Measurements from ENCODE around the gene NAA15. TPM values are rescaled to one million over a fixed set of nuclear protein-coding genes. Genes with fewer than 3 reads are reported as not detected.

NAA15 gene
- total RNA-seq, 1 donor from 2014 or later = 33.1 TPM

GRCh38 chr4:139331185-139331584, 29.9 kb downstream of the NAA15 start:
- no peak for DNase-seq
- intact Hi-C loops (cut with micrococcal nuclease) = no loop called here
- Histone ChIP-seq H3K9me3 (replicated peaks) (no peaks in the 10 kb centered on the region), H3K27ac (replicated peaks) (no peak overlapping the region), H3K4me1 (no peaks in the 10 kb centered on the region), H3K36me3 (peaks cover 22% of the 10 kb centered on the region), H3K4me3 (no peak overlapping the region), H3K27me3 (ENCODE audit: low read depth) (no peaks in the 10 kb centered on the region)
- TF ChIP-seq, protein P1, sequence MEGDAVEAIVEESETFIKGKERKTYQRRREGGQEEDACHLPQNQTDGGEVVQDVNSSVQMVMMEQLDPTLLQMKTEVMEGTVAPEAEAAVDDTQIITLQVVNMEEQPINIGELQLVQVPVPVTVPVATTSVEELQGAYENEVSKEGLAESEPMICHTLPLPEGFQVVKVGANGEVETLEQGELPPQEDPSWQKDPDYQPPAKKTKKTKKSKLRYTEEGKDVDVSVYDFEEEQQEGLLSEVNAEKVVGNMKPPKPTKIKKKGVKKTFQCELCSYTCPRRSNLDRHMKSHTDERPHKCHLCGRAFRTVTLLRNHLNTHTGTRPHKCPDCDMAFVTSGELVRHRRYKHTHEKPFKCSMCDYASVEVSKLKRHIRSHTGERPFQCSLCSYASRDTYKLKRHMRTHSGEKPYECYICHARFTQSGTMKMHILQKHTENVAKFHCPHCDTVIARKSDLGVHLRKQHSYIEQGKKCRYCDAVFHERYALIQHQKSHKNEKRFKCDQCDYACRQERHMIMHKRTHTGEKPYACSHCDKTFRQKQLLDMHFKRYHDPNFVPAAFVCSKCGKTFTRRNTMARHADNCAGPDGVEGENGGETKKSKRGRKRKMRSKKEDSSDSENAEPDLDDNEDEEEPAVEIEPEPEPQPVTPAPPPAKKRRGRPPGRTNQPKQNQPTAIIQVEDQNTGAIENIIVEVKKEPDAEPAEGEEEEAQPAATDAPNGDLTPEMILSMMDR (IDR thresholded peaks at IDR 0.05; ENCODE audit: borderline replicate concordance) = no peak

- TF ChIP-seq, protein P1 (IDR thresholded peaks at IDR 0.05; ENCODE audit: borderline replicate concordance) = no peak
- no peaks in the 10 kb centered on the region for H3K27me3 ChIP-seq (ENCODE audit: low read depth)
- H3K36me3 ChIP-seq = peaks cover 22% of the 10 kb centered on the region
- intact Hi-C loops (cut with micrococcal nuclease) = no loop called here
- no peak for DNase-seq
- H3K27ac ChIP-seq (replicated peaks) = no peak overlapping the region
- H3K4me1 ChIP-seq = no peaks in the 10 kb centered on the region
- H3K4me3 ChIP-seq = no peak overlapping the region
- H3K9me3 ChIP-seq (replicated peaks) = no peaks in the 10 kb centered on the region
These were observed 31.7 kb downstream of the NAA15 start for GRCh38 chr4:139333046-139333445.

- H3K27ac ChIP-seq (replicated peaks) = no peak overlapping the region
- TF ChIP-seq, protein P1 (IDR thresholded peaks at IDR 0.05; ENCODE audit: borderline replicate concordance) = no peak
- no peaks in the 10 kb centered on the region for H3K9me3 ChIP-seq (replicated peaks)
- DNase-seq = no peak
- intact Hi-C loops (cut with micrococcal nuclease) = no loop called here
- no peak overlapping the region for H3K4me3 ChIP-seq
- peaks cover 41% of the 10 kb centered on the region for H3K36me3 ChIP-seq
- H3K4me1 ChIP-seq = no peaks in the 10 kb centered on the region
- no peaks in the 10 kb centered on the region for H3K27me3 ChIP-seq (ENCODE audit: low read depth)
These were observed 36.3 kb downstream of the NAA15 start for GRCh38 chr4:139337612-139338011.

DNA sequence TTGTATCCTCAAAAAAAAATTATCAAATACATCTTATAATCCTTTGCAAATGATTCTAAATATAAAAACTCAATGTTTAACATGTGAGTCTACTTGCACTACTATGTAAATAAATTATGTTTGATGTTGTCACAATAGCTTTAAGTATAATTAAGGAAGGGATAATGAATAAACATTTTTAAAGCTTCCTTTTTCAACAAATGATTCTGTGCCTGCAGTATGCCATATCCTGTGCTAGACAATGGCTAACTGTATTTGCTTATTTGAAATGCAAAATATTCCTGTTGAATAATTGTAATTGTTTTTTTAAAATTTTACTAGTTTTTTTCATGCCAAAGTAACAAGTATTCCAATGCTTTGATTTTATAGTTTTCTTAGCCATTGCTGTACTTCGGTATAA, 60.0 kb downstream of the NAA15 start:
- H3K27ac ChIP-seq (replicated peaks) = no peak overlapping the region
- TF ChIP-seq, protein P1 (IDR thresholded peaks at IDR 0.05; ENCODE audit: borderline replicate concordance) = no peak
- H3K27me3 ChIP-seq (ENCODE audit: low read depth) = no peaks in the 10 kb centered on the region
- no peaks in the 10 kb centered on the region for H3K9me3 ChIP-seq (replicated peaks)
- H3K4me3 ChIP-seq = no peak overlapping the region
- intact Hi-C loops (cut with micrococcal nuclease) = no loop called here
- DNase-seq = no peak
- H3K36me3 ChIP-seq = peaks cover 93% of the 10 kb centered on the region
- H3K4me1 ChIP-seq = no peaks in the 10 kb centered on the region

DNA sequence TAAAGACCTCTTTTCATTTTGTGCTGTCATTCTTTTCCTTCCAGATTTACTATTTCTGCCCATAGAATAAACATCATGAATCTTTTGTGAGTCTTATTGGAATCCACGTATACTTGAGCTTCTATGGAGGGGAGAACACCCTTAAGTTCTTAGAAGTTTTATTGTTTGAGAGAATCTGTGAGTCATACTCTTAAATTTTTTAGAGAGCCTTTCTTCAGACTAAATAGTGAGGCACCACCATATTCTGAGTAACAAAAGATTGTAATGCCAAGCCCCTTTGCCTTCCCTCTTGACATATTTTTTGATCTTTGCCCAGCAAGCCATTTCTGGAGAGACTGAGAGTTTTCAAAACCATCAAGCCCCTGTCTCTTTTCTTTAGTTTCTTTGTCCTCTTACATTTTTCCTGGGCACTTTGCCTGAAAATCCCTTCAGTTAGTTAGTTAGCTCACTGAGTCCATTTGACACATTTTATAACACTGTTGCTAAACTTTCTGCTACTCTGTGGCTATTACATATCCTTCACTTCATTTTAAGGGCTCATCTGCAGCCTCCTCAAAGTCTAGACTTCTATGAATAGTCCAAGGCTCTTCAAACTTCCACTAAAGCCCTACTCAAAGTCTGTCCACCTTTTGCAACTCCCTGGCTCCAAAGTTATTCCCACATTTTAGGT, 66.3 kb downstream of the NAA15 start:
- Histone ChIP-seq H3K27ac (replicated peaks) (no peak overlapping the region), H3K27me3 (ENCODE audit: low read depth) (no peaks in the 10 kb centered on the region), H3K9me3 (replicated peaks) (no peaks in the 10 kb centered on the region), H3K36me3 (peaks cover 62% of the 10 kb centered on the region), H3K4me3 (no peak overlapping the region), H3K4me1 (no peaks in the 10 kb centered on the region)
- TF ChIP-seq, protein P1 (IDR thresholded peaks at IDR 0.05; ENCODE audit: borderline replicate concordance) = no peak
- intact Hi-C loops (cut with micrococcal nuclease) = no loop called here
- DNase-seq = no peak

All from left ventricle myocardium inferior (tissue), 1 donor.